GM12801 (cell line): ENCODE results near the gene NFATC2.

Experiments
- CTCF ChIP-seq: IDR thresholded peaks from one replicate; pipeline ENCODE4 v1.5.1; 2011; ENCODE audit warnings: control low read depth; ENCODE audit not compliant: insufficient read length; ENCODE audit errors: extremely low read depth

Gene NFATC2

GRCh38 chr20:51403466-51404220 is 138.9 kb downstream of the NFATC2 start:
- TF ChIP-seq CTCF, result no peak

- no peak for TF ChIP-seq CTCF
Observed at GRCh38 chr20:51402201-51402600, 140.3 kb downstream of the NFATC2 start.

GRCh38 chr20:51401496-51401895 is 141.0 kb downstream of the NFATC2 start:
- no peak for TF ChIP-seq CTCF

GRCh38 chr20:51400051-51400926 is 142.2 kb downstream of the NFATC2 start:
- no peak for TF ChIP-seq CTCF

GRCh38 chr20:51399006-51399890 is 143.3 kb downstream of the NFATC2 start:
- no peak for TF ChIP-seq CTCF

- TF ChIP-seq CTCF, result no peak
Observed at GRCh38 chr20:51398552-51398951, 144.0 kb downstream of the NFATC2 start.

- TF ChIP-seq CTCF, result no peak
Observed at GRCh38 chr20:51398083-51398482, 144.4 kb downstream of the NFATC2 start.
